ENCODE data around the gene ARSK. TPM values are rescaled to one million over a fixed set of nuclear protein-coding genes. Genes with fewer than 3 reads are reported as not detected.

The ARSK gene
- total and polyA plus RNA-seq, 2 of the 13 experiments (the other 11 are each of a cell fraction or from before 2014, with no cell fraction given), result 7.9 TPM

DNA sequence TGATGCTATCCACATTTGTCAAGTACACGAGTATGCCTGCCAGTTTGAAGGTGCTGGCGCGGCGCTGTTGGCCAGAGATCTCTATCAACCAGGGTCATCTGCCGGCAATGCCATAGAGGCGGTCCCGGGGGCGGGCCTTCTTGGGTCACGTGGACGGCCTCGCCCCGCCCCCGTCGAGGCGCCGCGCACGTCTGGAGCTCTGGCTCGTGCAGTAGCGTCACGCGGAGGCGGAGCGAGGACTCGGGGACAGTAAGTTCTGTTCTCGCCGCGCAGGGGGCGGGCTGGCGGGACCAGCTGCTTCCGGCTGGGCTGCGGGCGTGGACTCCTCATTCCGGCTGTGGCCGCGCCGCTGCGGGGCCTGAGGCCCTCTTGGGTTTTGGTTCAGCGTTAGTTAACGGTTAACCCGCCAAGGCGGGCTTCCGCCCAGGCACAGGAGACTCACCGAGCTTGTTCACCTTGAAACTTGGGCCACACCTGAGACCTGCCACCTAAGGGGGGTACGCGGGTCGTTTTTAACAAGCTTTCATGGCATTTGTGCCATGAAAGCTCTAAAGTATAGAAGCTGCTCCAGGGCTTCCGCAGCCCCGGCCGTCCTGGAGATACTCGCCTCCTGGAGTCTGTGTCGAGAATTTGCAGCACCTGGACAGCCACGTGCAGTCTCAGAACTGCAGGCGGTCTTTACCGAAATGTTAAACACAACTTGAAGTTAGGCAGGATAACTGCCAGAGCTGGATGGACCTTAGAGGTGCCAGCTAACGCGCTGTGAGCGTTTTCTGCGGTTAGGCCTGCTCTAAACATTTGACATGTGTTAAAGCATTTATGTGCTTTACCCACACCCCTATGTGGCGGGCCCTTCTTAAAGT, 91.9 kb downstream of the ARSK start, which contains the start of gene RFESD (continued):
- TF ChIP-seq, protein P1, sequence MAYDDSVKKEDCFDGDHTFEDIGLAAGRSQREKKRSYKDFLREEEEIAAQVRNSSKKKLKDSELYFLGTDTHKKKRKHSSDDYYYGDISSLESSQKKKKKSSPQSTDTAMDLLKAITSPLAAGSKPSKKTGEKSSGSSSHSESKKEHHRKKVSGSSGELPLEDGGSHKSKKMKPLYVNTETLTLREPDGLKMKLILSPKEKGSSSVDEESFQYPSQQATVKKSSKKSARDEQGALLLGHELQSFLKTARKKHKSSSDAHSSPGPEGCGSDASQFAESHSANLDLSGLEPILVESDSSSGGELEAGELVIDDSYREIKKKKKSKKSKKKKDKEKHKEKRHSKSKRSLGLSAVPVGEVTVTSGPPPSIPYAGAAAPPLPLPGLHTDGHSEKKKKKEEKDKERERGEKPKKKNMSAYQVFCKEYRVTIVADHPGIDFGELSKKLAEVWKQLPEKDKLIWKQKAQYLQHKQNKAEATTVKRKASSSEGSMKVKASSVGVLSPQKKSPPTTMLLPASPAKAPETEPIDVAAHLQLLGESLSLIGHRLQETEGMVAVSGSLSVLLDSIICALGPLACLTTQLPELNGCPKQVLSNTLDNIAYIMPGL (CRISPR knock-in tag; IDR thresholded peaks at IDR 0.05; ENCODE audit: borderline replicate concordance in 1 of 2, low read depth in 1 of 2), result peak; percentile 61 to 66; a peak in 3 of 4 replicates
- TF ChIP-seq PAF1 (CRISPR knock-in tag; IDR thresholded peaks at IDR 0.05) (no peak), PBX2 (CRISPR knock-in tag; IDR thresholded peaks at IDR 0.05) (no peak), ELF1 (CRISPR knock-in tag; IDR thresholded peaks at IDR 0.05) (peak; percentile 89), EEA1 (CRISPR knock-in tag; IDR thresholded peaks at IDR 0.05; ENCODE audit: borderline replicate concordance) (no peak), RBM22 (optimal IDR thresholded peaks at IDR 0.05; ENCODE audit: low read length) (no peak), POLR2A (IDR thresholded peaks at IDR 0.05; ENCODE audit: insufficient read depth in 1 of 2, low read depth in 2 of 2, low read length in 2 of 2) (peak; percentile 65 to 85), MXD3 (CRISPR knock-in tag; IDR thresholded peaks at IDR 0.05) (peak; percentile 85), SAFB2 (CRISPR knock-in tag; IDR thresholded peaks at IDR 0.05; ENCODE audit: borderline replicate concordance, low read depth) (peak; percentile 57; the same call in 1 of the 2 replicates), ZNF430 (CRISPR knock-in tag; IDR thresholded peaks at IDR 0.05) (peak; percentile 81), PITX1 (CRISPR knock-in tag; IDR thresholded peaks at IDR 0.05) (0 out of 2 replicates have a peak, but pooled peaks have one; percentile 39), RFXAP (CRISPR knock-in tag; IDR thresholded peaks at IDR 0.05; ENCODE audit: borderline replicate concordance) (no peak), ZNF263 (CRISPR knock-in tag; IDR thresholded peaks at IDR 0.05) (0 out of 2 replicates have a peak, but pooled peaks have one; percentile 9), SETDB1 (CRISPR knock-in tag; IDR thresholded peaks at IDR 0.05; ENCODE audit: borderline replicate concordance) (no peak), FOSL2 (CRISPR knock-in tag; IDR thresholded peaks at IDR 0.05) (peak; percentile 34; the same call in 1 of the 2 replicates), AHR (CRISPR knock-in tag; IDR thresholded peaks at IDR 0.05) (no peak; the same call in 1 of the 2 replicates)
- TF ChIP-seq, protein P2, sequence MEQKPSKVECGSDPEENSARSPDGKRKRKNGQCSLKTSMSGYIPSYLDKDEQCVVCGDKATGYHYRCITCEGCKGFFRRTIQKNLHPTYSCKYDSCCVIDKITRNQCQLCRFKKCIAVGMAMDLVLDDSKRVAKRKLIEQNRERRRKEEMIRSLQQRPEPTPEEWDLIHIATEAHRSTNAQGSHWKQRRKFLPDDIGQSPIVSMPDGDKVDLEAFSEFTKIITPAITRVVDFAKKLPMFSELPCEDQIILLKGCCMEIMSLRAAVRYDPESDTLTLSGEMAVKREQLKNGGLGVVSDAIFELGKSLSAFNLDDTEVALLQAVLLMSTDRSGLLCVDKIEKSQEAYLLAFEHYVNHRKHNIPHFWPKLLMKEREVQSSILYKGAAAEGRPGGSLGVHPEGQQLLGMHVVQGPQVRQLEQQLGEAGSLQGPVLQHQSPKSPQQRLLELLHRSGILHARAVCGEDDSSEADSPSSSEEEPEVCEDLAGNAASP (CRISPR knock-in tag; IDR thresholded peaks at IDR 0.05; ENCODE audit: borderline replicate concordance), result peak; percentile 15; the same call in 1 of the 2 replicates
- TF ChIP-seq, protein P3, sequence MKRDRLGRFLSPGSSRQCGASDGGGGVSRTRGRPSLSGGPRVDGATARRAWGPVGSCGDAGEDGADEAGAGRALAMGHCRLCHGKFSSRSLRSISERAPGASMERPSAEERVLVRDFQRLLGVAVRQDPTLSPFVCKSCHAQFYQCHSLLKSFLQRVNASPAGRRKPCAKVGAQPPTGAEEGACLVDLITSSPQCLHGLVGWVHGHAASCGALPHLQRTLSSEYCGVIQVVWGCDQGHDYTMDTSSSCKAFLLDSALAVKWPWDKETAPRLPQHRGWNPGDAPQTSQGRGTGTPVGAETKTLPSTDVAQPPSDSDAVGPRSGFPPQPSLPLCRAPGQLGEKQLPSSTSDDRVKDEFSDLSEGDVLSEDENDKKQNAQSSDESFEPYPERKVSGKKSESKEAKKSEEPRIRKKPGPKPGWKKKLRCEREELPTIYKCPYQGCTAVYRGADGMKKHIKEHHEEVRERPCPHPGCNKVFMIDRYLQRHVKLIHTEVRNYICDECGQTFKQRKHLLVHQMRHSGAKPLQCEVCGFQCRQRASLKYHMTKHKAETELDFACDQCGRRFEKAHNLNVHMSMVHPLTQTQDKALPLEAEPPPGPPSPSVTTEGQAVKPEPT (CRISPR knock-in tag; IDR thresholded peaks at IDR 0.05; ENCODE audit: low read depth), result no peak
- TF ChIP-seq, protein P4, sequence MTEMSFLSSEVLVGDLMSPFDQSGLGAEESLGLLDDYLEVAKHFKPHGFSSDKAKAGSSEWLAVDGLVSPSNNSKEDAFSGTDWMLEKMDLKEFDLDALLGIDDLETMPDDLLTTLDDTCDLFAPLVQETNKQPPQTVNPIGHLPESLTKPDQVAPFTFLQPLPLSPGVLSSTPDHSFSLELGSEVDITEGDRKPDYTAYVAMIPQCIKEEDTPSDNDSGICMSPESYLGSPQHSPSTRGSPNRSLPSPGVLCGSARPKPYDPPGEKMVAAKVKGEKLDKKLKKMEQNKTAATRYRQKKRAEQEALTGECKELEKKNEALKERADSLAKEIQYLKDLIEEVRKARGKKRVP (CRISPR knock-in tag; IDR thresholded peaks at IDR 0.05), result peak in 1 of 2 experiments; percentile 58; a peak in 2 of 4 replicates

Data from HepG2 (cell line).